NCI-H69 (cell line): ENCODE measurements around the gene SELPLG.
A peak's percentile ranks its signal among the peaks of the same experiment; 100 is the strongest.
"Not testable (repeated sequence)": the region's sequence is repeated elsewhere in the genome, so short reads cannot be mapped to it uniquely, and the experiment has no call there.

Experiments used
- DNase-seq: peaks from one replicate; lab custom pipeline; 2025; lab: John Stamatoyannopoulos, UW

SELPLG gene

DNA sequence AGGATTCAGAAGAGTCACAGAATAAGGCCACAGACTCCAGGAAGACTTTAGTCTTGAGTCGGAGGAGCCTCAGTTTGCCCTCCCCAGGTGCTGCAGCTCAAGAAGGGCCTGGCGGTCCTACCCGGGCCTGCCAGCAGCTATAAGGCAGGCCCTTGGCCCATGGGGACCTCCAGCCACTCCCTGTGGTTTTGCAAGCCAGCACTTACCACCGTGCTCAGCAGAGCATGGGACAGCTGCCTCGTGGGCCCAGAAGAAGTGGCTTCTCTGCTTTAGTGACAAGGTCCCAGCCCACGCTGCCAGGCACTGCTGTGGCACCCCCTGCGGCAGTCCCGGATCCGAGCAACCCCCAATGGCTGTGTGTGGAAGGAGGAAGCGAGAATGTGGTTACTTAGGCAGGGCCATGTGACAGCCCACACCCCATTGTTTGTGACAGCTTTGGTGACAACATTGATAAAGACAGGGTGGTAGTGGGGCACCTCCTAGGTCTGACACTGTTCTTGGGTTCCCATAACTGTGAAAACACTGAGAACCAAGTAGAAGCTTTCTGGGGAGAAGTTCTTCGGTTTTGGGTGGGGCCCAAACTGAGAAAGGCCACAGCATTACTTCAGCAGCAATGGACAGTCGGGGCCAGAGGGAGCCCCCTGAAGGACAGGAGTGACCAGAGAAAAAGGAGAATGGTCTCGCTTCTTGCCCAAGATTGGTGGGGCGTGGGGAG, at the start of gene SELPLG:
SELPLG (minus strand) TSS at position 361 of the 715 bp plus-strand sequence. CDS start 9,587 bp downstream, outside the sequence.
- no peak for DNase-seq

DNA sequence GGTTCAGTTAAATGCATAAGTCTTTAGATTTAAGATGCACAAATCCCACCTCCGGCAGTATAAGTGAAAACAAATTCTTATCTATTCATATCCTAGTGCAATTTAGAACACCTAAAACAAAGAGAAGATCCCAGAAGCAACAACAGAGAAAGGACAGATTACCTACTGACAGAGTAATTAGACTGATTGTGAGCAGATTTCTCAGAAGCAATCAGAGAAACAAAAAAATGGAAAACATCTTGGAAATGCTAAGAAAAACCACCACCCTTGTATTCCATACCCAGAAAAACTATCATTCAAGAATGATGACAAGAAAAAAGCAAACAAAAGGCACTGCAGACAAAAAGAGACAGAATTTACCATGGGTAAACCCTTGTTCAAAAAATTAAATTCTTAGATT, 47.6 kb upstream of the SELPLG start:
- no peak for DNase-seq

- DNase-seq, result no peak
These were observed 45.5 kb upstream of the SELPLG start for GRCh38 chr12:108679106-108679681.

DNA sequence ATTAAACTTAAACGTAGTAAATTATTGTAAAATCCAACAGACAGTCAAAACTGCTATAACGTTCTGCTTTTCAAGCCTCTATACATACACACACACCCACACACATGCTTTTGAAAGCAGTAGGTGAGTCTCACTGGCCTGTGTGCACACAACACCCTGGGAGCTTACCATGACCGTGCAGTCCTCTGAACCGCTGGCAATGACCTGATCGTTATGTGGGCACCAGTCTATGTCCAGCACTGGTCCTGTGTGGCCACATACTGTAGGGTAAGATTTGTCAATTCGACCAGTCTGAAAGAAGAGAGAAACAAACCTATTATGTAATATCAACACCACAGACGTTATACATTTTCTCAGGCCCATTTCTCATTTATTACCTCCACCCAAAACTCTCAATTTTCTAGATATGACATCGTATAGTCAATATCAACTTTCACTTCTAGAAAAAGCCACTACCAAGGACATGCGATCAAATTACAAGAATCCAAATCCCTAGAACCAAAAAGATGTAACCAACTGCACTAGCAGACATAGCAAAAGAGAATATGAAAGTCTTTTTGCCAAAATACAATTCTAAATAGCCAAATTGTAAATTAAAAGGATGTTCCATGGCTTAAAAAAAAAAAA, 44.5 kb upstream of the SELPLG start:
- DNase-seq, result no peak

GRCh38 chr12:108677381-108677780, 43.7 kb upstream of the SELPLG start:
- DNase-seq, result no peak

GRCh38 chr12:108676707-108677106, 43.0 kb upstream of the SELPLG start:
- no peak for DNase-seq

GRCh38 chr12:108675792-108676191, 42.1 kb upstream of the SELPLG start:
- DNase-seq, result no peak

DNA sequence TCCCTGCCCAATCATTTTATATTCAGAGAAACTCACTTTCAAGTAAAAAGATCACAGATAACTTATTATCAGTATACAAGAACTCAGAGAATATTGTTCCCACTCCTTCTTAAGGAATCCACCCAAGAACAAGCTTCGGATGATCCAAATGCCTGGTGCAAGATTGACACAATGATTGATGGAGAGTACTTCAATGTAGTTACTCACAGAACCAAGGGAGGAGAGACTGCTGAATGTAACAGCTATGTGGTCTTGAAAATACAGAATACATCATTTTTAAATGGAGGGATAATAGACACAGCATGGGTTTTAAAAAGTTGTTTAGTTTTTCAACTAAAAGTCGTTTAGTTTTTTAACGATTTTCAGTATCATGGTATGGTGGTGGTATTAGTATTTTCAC, 38.4 kb upstream of the SELPLG start:
- DNase-seq, result no peak

GRCh38 chr12:108671110-108671509, 37.4 kb upstream of the SELPLG start:
- no peak for DNase-seq

GRCh38 chr12:108670066-108670631, 36.5 kb upstream of the SELPLG start:
- DNase-seq, result no peak

- DNase-seq, result no peak
These were observed 34.8 kb upstream of the SELPLG start for GRCh38 chr12:108668542-108668941.

- DNase-seq, result no peak
These were observed 34.4 kb upstream of the SELPLG start for GRCh38 chr12:108668063-108668462.

GRCh38 chr12:108667349-108667748, 33.7 kb upstream of the SELPLG start:
- DNase-seq, result peak; percentile 26

DNA sequence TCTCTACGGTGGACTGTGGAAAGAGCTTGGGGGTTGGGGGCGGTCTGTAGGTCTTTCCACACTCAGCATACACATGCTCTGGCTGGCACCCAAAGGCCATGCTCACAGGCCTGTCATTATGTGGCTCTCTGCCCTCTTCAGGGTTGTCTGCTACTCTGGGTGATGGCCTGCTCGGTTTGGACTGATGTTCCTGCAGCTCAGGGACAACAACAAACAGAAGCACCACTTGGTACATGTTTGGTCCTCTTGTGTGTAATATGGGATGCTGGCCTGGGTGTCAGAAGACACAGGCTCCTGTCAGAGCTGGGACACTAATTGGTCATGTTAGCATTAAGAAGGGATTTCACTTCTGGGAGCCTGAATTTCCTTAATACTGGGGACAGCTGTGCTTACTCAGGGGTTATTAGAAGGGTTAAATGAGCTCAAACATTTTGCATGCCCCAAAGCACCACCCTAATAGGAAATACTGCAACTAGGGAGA, 32.7 kb upstream of the SELPLG start:
- DNase-seq, result peak; percentile 69

DNA sequence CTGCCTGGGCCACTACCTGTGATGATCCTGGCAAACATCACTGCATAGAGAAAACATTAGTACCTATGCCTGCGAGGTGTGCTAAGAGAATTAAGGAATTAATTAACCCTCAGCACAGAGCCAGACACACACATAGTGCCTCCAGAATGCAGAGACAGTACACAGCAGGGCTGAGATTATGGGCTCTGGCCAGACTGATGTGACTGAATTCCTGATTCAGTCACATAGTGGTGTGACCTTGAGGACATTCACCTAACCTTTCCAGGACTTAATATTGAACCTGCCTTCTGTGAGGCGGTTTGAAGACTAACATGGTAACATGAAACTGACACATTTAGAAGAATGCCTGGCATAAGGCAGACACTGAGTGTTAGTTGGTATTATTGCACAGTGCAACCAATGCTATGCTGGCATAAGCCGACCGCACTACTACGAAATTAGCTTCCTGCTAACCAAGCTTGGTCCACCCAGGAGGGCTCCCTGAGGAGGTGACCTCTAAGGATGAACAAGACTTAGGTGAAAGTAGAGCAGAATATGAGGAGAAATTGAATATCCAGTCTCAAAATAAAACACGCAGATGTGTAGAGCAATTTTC, 32.0 kb upstream of the SELPLG start:
- DNase-seq, result peak; percentile 65

DNA sequence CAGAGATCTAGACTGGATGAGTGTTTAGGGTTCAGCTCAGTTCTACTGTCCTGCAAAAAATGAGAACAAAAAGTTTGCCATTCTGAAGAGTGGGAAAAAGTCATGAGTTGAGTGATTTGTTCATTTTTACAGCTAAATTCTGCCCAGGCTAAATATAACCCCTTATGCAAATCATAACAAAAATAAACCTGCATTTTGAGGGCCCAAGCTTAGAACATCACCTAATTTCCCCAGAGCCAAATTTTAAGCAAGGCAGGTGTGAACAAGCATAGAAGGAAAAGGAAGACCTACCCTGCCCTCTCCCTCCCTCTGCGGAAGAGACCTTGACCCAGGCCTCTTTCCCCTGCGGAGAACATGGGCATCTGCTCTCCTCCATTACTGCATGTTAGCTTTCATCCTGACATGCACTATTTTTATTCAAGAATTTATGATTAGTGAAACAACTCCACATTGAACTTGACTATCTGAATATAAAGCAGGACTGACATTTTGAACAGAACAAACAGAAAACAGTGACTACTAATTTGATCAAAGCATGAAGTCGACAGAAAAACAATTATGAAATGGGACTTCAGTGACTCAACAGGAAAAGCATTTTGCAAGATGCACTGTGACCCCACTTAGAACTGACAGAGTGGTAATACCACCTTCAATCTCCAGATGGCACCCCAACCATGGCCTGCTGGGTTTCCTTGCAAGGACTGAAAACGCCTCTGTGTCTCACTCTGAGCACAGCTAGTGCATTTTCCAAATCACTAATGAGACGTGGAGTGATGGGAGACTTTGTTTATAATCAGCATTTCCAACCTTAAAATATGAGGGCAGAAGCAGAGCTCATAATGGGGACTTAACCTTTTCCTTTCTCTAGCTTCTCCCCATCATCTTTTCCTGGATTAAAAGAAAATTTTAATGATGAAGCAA, 30.9 kb upstream of the SELPLG start:
- peak; percentile 93 for DNase-seq

DNA sequence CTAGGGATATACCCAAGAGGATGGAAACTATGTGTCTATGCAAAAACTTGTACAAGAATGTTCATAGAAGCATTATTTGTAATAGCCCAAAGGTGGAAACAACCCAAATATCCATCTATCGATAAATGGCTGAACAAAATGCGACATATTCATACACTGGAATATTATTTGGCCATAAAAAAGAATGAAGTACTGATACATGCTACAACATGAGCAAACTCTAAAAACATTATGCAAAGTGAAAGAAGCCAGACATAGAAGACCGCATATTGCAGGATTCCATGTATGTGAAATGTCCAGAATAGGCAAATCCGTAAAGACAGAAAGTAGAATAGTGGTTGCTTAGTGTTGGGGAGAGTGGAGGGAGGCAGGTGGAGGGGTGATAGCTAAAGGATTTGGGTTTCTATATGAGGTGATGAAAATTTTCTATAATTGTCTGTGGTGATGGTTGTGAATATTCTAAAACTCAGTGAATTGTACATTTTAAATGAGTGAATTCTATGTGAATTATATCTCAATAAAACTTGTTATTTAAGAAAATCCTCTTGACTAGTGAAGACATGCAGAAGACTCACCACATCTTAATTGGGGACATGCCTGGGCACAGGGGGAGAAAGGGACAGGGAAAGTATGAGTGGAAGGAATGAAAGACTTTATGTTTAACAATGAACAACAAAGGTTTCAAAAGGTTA, 29.8 kb upstream of the SELPLG start:
- no peak for DNase-seq

DNA sequence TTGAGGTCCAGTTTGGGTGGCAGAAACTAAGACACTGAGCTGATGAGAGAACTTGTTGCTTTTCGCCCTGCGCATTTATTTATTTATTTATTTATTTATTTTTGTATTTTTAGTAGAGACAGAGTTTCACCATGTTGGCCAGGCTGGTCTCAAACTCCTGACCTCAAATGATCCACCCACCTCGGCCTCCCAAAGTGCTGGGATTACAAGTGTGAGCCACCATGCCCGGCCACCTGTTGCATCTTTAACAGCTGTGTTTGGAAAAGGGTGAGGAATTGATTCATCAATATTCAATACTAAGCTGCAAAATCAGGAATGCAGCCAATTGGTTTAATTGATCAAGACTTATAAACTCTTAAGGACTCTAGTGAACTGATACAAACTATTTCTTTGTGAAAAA, 24.4 kb upstream of the SELPLG start:
- DNase-seq, result not testable (repeated sequence)

DNA sequence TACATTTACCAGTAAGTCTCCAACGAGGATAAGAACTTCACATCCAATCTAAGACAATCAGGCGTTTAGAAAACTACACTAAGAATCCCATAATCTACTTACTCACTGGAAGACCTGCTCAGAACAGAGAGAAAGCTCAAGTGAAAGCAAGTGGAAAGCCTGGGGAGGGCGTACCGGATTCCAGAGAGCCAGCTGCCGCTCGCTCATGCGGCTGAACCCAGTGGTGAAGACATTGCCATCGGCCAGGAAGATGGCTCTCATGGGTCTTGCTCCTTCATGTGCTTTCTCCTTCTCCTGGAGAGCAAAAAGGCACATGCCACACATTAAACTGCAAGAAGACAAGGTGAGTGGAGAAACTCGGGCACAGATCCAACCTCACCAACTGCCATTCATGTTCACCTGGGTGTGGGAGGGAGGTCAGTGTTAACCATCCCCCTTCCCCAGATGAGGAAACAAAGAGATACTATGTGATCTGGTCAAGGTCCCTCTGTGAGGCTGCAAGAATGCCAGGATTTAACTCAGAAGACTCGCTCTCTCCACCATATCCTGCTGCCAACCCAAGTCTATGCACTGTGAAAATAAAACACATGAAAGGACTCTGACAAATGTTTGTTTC, 23.5 kb upstream of the SELPLG start:
- DNase-seq, result no peak

GRCh38 chr12:108656247-108656646, 22.6 kb upstream of the SELPLG start:
- not testable (repeated sequence) for DNase-seq
